NCI-H2107 (cell line): ENCODE data around the gene FKBP8.

Source experiments
- DNase-seq: peaks from one replicate; lab custom pipeline; 2025; lab: John Stamatoyannopoulos, UW

Gene FKBP8

DNA sequence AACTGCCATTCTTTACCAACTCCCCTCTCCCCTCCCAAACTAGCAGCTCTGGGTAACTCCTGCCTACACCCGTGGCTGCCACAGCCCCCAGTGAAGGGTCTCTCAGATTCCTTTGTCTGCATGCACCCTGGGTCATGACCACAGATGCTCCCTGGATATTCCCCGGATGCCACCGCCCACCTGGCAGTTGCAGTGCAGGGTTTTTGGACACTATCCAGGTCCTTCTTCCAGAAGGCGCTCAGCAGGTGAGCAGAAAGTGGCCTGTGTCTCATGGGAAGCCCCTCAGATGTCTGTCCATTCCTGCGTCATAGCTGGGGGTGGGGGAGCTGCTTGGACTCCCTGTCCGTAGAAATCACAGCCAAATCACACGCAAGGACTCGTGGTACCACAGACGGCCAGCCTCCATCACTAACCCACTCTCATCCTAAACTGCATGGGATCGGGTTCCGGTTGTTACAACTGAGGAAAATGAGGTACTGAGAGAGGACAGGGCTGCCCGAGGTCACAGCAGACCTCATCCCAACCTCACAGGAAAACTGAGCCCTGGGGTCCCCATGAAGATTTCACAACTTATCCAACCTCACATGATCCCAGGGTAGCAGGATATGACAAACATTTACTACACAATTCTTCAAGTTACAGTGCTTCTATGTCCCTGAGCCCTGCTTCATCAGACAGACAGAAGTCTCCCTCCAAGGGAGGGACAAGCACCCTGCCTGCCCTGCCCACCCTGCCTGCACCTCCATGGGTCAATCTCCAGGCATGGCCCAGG lies 60.1 kb downstream of the FKBP8 start:
- no peak for DNase-seq
